ENCODE results near the gene ATP5PD. TPM values are rescaled to one million over a fixed set of nuclear protein-coding genes. Genes with fewer than 3 reads are reported as not detected.

Gene ATP5PD
- total and polyA plus RNA-seq, 2 of the 8 experiments (the other 6 are each of a cell fraction or from before 2014, with no cell fraction given), result 335 to 407 TPM

GRCh38 chr17:75075597-75076336 is 29.0 kb upstream of the ATP5PD start (continued):
- no peak for TF ChIP-seq POU5F1 (IDR thresholded peaks at IDR 0.05; ENCODE audit: low read depth, low read length)
- no peak for TF ChIP-seq CBX5 (IDR thresholded peaks at IDR 0.05; ENCODE audit: low read depth, low read length)
- TF ChIP-seq PHF8 (conservative IDR thresholded peaks at IDR 0.05; ENCODE audit: low read depth, low read length), result no peak
- no peak for TF ChIP-seq CREB1 (IDR thresholded peaks at IDR 0.05)
- no peak for TF ChIP-seq SP2 (IDR thresholded peaks at IDR 0.05; ENCODE audit: low read length)
